CD4-positive, alpha-beta T cell (primary cell): ENCODE results near the gene PLA2G10. TPM values are rescaled to one million over a fixed set of nuclear protein-coding genes. Genes with fewer than 3 reads are reported as not detected.

ENCODE experiments used
- ATAC-seq: fragments of 200-7000 bp; cut with Tn5 transposase; one replicate; pipeline ENCODE4 v1.10.0; 2022; ENCODE audit warnings: mild to moderate bottlenecking; ENCODE audit not compliant: poor library complexity
- CTCF ChIA-PET: fragments of 350-600 bp; sonication (Branson Sonifier 250); formaldehyde crosslinking; loops from one replicate; lab custom pipeline; 2021; ENCODE audit warnings: antibody characterized with exemption, inconsistent platforms; lab: Charles Lee
- POLR2A ChIA-PET: fragments of 350-600 bp; sonication (Branson Sonifier 250); formaldehyde crosslinking; loops from one replicate; lab custom pipeline; 2021; ENCODE audit warnings: antibody characterized with exemption, inconsistent platforms; lab: Charles Lee
- DNase-seq, 14 experiments: peaks; one replicate each; pipeline ENCODE4 v3.0.0-alpha.2; 2013 to 2020; ENCODE audit warnings: mixed read lengths in 2 of 14
- H3K27ac ChIP-seq, 2 donors: one replicate each; pipeline versions ENCODE4 v1.5.1 to v1.7.0; 2013; ENCODE audit warnings: low read length in 2 of 2, low read depth in 1 of 2, mild to moderate bottlenecking in 1 of 2
- H3K27me3 ChIP-seq, 2 experiments: 1 replicate in 1 of 2; 2 replicates in 1 of 2; pipeline versions ENCODE4 v1.6.1 to v1.7.0; 2013; ENCODE audit warnings: low read length in 2 of 2, control low read depth in 1 of 2, mild to moderate bottlenecking in 1 of 2, moderate library complexity in 1 of 2; ENCODE audit not compliant: insufficient read depth in 2 of 2, control insufficient read depth in 1 of 2
- H3K36me3 ChIP-seq: one replicate; pipeline ENCODE4 v1.6.1; 2013; ENCODE audit warnings: low read length, control low read depth; ENCODE audit not compliant: insufficient read depth
- H3K4me1 ChIP-seq: one replicate; pipeline ENCODE4 v1.6.1; 2013; ENCODE audit warnings: low read length, control low read depth; ENCODE audit not compliant: insufficient read depth
- H3K4me3 ChIP-seq: one replicate; pipeline ENCODE4 v1.5.1; 2013; ENCODE audit warnings: mild to moderate bottlenecking, low read length, moderate library complexity
- H3K9me3 ChIP-seq, 2 experiments: 1 replicate in 1 of 2; 2 replicates in 1 of 2; pipeline versions ENCODE4 v1.6.1 to v1.7.0; 2013; ENCODE audit warnings: low read length in 2 of 2, mild to moderate bottlenecking in 2 of 2, control low read depth in 1 of 2, moderate library complexity in 1 of 2; ENCODE audit not compliant: control insufficient read depth in 1 of 2, insufficient read depth in 1 of 2
- H3K27ac Mint-ChIP-seq: one replicate; pipeline ENCODE4 v1.8.0; 2020; ENCODE audit warnings: mixed read lengths
- H3K27me3 Mint-ChIP-seq: one replicate; pipeline ENCODE4 v1.8.0; 2021; ENCODE audit warnings: mixed read lengths
- H3K36me3 Mint-ChIP-seq: one replicate; pipeline ENCODE4 v1.8.0; 2021; ENCODE audit warnings: low read depth, mixed read lengths
- H3K4me1 Mint-ChIP-seq: one replicate; pipeline ENCODE4 v1.8.0; 2021; ENCODE audit warnings: low read depth, mixed read lengths
- H3K4me3 Mint-ChIP-seq: one replicate; pipeline ENCODE4 v1.8.0; 2020; ENCODE audit warnings: mild to moderate bottlenecking, mixed read lengths
- H3K9me3 Mint-ChIP-seq: one replicate; pipeline ENCODE4 v1.8.0; 2020; ENCODE audit warnings: mixed read lengths
- CTCF ChIP-seq: fragments of 200-600 bp; IDR thresholded peaks from one replicate; pipeline ENCODE4 v1.8.0; 2022; ENCODE audit warnings: antibody characterized with exemption, mild to moderate bottlenecking
- intact Hi-C, 2 experiments: fragments of 100-400 bp; cut with DNase I in 1 of 2; cut with micrococcal nuclease in 1 of 2; formaldehyde crosslinking; loops; one replicate each; pipeline versions ENCODE4 v1.15.1 to v1.9.0; 2023 to 2025; cut with DNase I, micrococcal nuclease
- total RNA-seq, 174 experiments: library from RNA in 2 of 174; stranded (reverse) in 2 of 174; gene quantifications; one replicate each; pipeline ENCODE4 v1.2.3 and lab custom pipeline; 2021 to 2026

Gene PLA2G10
- total RNA-seq, 2 experiments from 2014 or later = not detected

GRCh38 chr16:14627078-14627477, 67.0 kb downstream of the PLA2G10 start:
- CTCF ChIA-PET = no interaction called here
- peaks cover 37% of the 10 kb centered on the region for H3K4me1 Mint-ChIP-seq
- peaks cover 73% of the 10 kb centered on the region for H3K36me3 Mint-ChIP-seq
- Histone ChIP-seq H3K4me3 (no peak overlapping the region), H3K36me3 (peaks cover 52% of the 10 kb centered on the region), H3K27ac (no peak overlapping the region), H3K9me3 (no peaks in the 10 kb centered on the region), H3K4me1 (peaks cover 32% of the 10 kb centered on the region), H3K27me3 (no peaks in the 10 kb centered on the region)
- no peak for DNase-seq
- H3K27ac Mint-ChIP-seq = no peak overlapping the region
- no peaks in the 10 kb centered on the region for H3K27me3 Mint-ChIP-seq
- peak overlapping the region; percentile 62 for H3K4me3 Mint-ChIP-seq
- POLR2A ChIA-PET = no interaction called here
- no peak for TF ChIP-seq CTCF
- intact Hi-C loops = no loop called here
- no peak for ATAC-seq
- H3K9me3 Mint-ChIP-seq = peaks cover 3% of the 10 kb centered on the region

Other genes starting within 250 kb of the PLA2G10 start
- 10 to 100 TPM; 27.4 to 28.2 TPM for gene PARN, start 64.0 kb downstream of the PLA2G10 start, total RNA-seq
- 10 to 100 TPM; 36.9 to 37.6 TPM for gene BFAR, start 61.4 kb downstream of the PLA2G10 start, total RNA-seq
- gene NPIPA3, start 9.1 kb upstream of the PLA2G10 start, total RNA-seq = 1 to 10 TPM; 1.6 to 2.3 TPM
- 1 to 10 TPM; 1.4 to 2.2 TPM for gene NPIPA2, start 48.2 kb upstream of the PLA2G10 start, total RNA-seq
- gene NOMO1, start 139.4 kb upstream of the PLA2G10 start, total RNA-seq = 10 to 100 TPM; 22.0 to 27.7 TPM
- 100 to 1,000 TPM; 103 to 105 TPM for gene NPIPA1, start 243.1 kb upstream of the PLA2G10 start, total RNA-seq